BLaER1 (cell line): ENCODE results near the gene METTL23.

Source experiments
- H3K27ac ChIP-seq: shearing (Covaris generic); formaldehyde crosslinking; 2 replicates; pipeline ENCODE4 v1.8.1; 2022
- H3K27me3 ChIP-seq: shearing (Covaris generic); formaldehyde crosslinking; 2 replicates; pipeline ENCODE4 v1.8.1; 2022
- H3K36me3 ChIP-seq: shearing (Covaris generic); formaldehyde crosslinking; 2 replicates; pipeline ENCODE4 v1.8.1; 2022
- H3K4me1 ChIP-seq: shearing (Covaris generic); formaldehyde crosslinking; 2 replicates; pipeline ENCODE4 v1.8.1; 2022
- H3K4me2 ChIP-seq: shearing (Covaris generic); formaldehyde crosslinking; 2 replicates; pipeline ENCODE4 v1.8.1; 2022
- H3K4me3 ChIP-seq: shearing (Covaris generic); formaldehyde crosslinking; 2 replicates; pipeline ENCODE4 v1.8.1; 2022
- H3K9ac ChIP-seq: shearing (Covaris generic); formaldehyde crosslinking; 2 replicates; pipeline ENCODE4 v1.8.1; 2022
- H3K9me3 ChIP-seq: shearing (Covaris generic); formaldehyde crosslinking; 2 replicates; pipeline ENCODE4 v1.8.1; 2022
- H4K20me1 ChIP-seq: shearing (Covaris generic); formaldehyde crosslinking; 2 replicates; pipeline ENCODE4 v1.8.1; 2022
- Cebpa-rat ChIP-seq: shearing (Covaris generic); IDR thresholded peaks from 2 replicates; pipeline ENCODE4 v1.8.1; 2022

The METTL23 gene

DNA sequence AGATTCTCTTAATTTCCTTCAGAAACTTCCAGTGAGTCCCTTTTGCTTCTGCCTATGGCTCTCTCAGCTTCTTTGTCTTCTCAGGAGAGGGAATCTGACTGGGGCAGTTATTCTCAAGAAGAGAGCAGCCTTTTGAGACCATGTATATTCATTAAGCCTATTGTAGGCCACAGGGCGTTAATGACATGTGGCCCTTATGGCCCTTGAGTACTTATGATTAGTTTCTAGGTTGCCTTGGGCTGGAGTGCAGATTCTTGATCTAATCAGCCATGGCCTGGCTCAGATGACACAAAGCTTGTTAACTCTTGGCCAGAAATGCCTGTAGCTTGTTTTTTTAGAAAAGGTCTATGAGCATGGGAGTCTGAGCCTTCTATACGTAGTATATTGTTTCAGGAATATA lies 28.6 kb downstream of the METTL23 start:
- Histone ChIP-seq H3K4me3 (no peak overlapping the region), H3K27ac (no peak overlapping the region), H3K4me1 (peaks cover 9% of the 10 kb centered on the region), H4K20me1 (no peaks in the 10 kb centered on the region), H3K9me3 (peaks cover 4% of the 10 kb centered on the region; the same call in 1 of the 2 replicates), H3K4me2 (no peak overlapping the region), H3K27me3 (no peaks in the 10 kb centered on the region), H3K9ac (no peak overlapping the region), H3K36me3 (peaks cover 56% of the 10 kb centered on the region)
- TF ChIP-seq Cebpa-rat = no peak

DNA sequence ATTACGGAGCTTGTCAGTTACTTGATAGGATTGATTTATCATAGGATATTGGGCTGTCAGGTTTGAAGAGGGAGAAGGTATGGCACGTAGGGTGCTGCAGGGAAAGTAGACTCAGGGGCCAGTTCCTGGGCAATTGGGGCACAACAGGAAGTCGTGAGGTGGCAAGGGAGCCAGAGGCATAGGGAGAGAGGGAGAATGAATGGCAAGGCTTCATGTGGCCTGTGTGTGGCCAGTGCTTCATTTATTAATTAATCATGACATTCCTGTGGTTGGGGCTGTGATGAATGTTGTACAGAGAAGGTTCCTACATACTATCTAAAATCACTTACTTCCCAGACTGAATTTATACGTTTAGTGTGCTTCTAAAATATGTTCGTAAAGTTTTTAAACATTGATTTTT lies 30.6 kb downstream of the METTL23 start:
- peaks cover 9% of the 10 kb centered on the region; the same call in 1 of the 2 replicates for H3K9me3 ChIP-seq

GRCh38 chr17:76758570-76758969 lies 31.9 kb downstream of the METTL23 start:
- no peaks in the 10 kb centered on the region for H4K20me1 ChIP-seq
- H3K9ac ChIP-seq = no peak overlapping the region
- H3K9me3 ChIP-seq = peaks cover 11% of the 10 kb centered on the region; the same call in 1 of the 2 replicates
- no peak overlapping the region for H3K4me2 ChIP-seq
- no peak overlapping the region for H3K27ac ChIP-seq
- TF ChIP-seq Cebpa-rat = no peak
- H3K4me1 ChIP-seq = peaks cover 3% of the 10 kb centered on the region
- H3K27me3 ChIP-seq = no peaks in the 10 kb centered on the region
- H3K4me3 ChIP-seq = no peak overlapping the region
- peaks cover 75% of the 10 kb centered on the region for H3K36me3 ChIP-seq

More for the DNA sequence above, 30.6 kb downstream of the METTL23 start:
- Histone ChIP-seq H3K27me3 (no peaks in the 10 kb centered on the region), H3K27ac (no peak overlapping the region), H3K9ac (no peak overlapping the region), H3K36me3 (peaks cover 63% of the 10 kb centered on the region), H3K4me3 (no peak overlapping the region), H3K4me1 (peaks cover 9% of the 10 kb centered on the region), H4K20me1 (no peaks in the 10 kb centered on the region), H3K4me2 (no peak overlapping the region)
- no peak for TF ChIP-seq Cebpa-rat

DNA sequence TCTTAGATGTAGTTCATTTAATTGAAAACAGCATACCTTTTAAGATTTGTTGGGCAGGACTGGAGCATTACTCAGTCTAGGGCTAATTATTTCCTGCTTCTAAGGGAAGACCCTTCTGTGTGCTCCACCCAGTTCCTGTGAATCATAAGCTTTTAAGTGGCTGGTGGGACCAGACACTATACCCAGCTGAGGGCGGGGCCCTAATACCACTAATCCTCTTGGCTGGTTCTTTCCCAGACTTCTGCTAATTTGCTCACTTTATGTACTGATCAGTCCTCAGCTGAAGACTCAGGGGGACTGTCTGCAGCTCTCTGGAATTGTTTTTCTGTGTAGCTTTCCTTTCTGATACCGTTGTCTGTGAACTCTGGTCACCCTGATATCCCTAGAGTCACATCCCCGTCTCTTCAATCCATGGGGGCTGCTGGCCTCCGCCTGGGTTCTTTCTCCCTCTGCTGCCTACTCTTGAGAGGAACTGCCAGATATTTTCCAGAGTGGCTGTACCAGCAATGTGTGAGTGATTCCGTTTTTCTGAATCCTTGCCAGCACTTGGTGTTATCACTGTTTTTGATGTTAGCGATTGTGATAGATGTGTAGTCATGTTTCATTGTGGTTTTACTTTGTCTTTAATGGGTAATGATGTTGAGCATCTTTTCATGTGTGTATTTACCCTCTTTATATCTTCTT lies 46.3 kb downstream of the METTL23 start:
- Histone ChIP-seq H3K4me3 (0 out of 2 replicates have a peak overlapping the region, but pooled peaks have one; percentile 1), H3K4me2 (peak overlapping the region; percentile 67), H3K9ac (no peak overlapping the region)

GRCh38 chr17:76775021-76775600 lies 48.5 kb downstream of the METTL23 start:
- Histone ChIP-seq H3K9ac (no peak overlapping the region), H3K9me3 (0 out of 2 replicates have a peak, but pooled peaks cover 5% of the 10 kb centered on the region), H3K36me3 (peaks cover 73% of the 10 kb centered on the region)

More for the DNA sequence above, 46.3 kb downstream of the METTL23 start:
- Histone ChIP-seq H4K20me1 (no peaks in the 10 kb centered on the region), H3K36me3 (peaks cover 81% of the 10 kb centered on the region), H3K27ac (peak overlapping the region; percentile 20; the same call in 1 of the 2 replicates), H3K27me3 (no peaks in the 10 kb centered on the region), H3K9me3 (peaks cover 21% of the 10 kb centered on the region), H3K4me1 (peaks cover 15% of the 10 kb centered on the region)
- no peak for TF ChIP-seq Cebpa-rat

DNA sequence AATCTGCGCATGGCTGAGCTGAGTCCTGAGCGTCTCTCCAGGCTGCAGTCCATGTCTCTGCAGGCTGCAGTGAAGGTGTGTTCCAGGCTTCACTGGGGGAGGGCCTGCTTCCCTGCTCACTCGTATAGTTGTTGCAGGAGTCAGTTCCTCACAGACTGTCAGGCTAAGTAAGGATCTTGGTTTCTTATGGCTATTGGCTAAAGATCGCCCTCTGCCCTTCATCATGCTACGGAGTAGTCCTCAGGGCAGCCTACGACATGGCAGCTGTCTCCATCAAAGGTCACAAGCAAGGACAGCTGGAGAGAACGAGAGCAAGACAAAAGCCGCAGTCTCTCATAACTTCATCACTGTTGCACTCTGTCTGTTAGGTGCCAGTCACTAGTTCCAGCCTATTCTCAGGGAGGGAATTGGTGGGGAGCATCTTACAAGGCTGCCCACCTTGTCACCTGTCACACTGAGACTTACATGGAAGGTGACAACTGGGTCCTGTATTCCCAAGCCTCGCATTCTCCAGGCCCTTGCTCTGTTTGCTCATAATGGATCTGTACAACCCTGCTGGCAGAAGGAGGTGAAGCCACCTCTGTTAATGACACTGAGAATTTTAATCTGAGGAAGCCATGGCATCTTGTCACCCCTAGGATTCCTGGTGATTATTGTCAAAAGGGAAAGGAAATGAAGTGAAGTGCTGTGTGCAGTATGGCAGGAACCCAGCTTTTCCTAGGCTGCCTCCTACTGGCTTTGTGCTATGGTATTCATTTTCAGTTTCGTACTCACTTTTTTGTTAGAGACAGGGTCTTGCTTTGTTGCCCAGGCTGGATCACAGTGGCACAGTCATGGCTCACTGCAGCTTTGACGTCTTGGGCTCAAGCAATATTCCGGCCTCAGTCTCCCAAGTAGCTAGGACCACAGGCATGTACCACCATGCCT lies 54.7 kb downstream of the METTL23 start:
- Histone ChIP-seq H3K27me3 (no peaks in the 10 kb centered on the region), H3K36me3 (peaks cover 41% of the 10 kb centered on the region), H3K9me3 (no peaks in the 10 kb centered on the region), H3K4me2 (no peak overlapping the region), H4K20me1 (no peaks in the 10 kb centered on the region), H3K9ac (no peak overlapping the region), H3K27ac (no peak overlapping the region), H3K4me1 (peaks cover 33% of the 10 kb centered on the region), H3K4me3 (no peak overlapping the region)
- no peak for TF ChIP-seq Cebpa-rat

More at GRCh38 chr17:76775021-76775600, 48.5 kb downstream of the METTL23 start:
- no peak overlapping the region for H3K27ac ChIP-seq
- no peak overlapping the region for H3K4me2 ChIP-seq
- H3K4me3 ChIP-seq = no peak overlapping the region
- no peaks in the 10 kb centered on the region for H4K20me1 ChIP-seq
- H3K4me1 ChIP-seq = peaks cover 15% of the 10 kb centered on the region
- no peaks in the 10 kb centered on the region for H3K27me3 ChIP-seq
- no peak for TF ChIP-seq Cebpa-rat

- no peaks in the 10 kb centered on the region for H3K9me3 ChIP-seq
- H3K4me1 ChIP-seq = peaks cover 41% of the 10 kb centered on the region
- no peaks in the 10 kb centered on the region for H4K20me1 ChIP-seq
- peak overlapping the region; percentile 75 for H3K27ac ChIP-seq
- peak overlapping the region; percentile 80 for H3K4me2 ChIP-seq
- no peak for TF ChIP-seq Cebpa-rat
- H3K9ac ChIP-seq = peak overlapping the region; percentile 30; the same call in 1 of the 2 replicates
- no peaks in the 10 kb centered on the region for H3K27me3 ChIP-seq
- H3K4me3 ChIP-seq = no peak overlapping the region
- peaks cover 23% of the 10 kb centered on the region for H3K36me3 ChIP-seq
Observed at GRCh38 chr17:76783146-76783545, 56.5 kb downstream of the METTL23 start.
